ENCODE results near the gene KY. TPM values are rescaled to one million over a fixed set of nuclear protein-coding genes. Genes with fewer than 3 reads are reported as not detected.

The KY gene, protein sequence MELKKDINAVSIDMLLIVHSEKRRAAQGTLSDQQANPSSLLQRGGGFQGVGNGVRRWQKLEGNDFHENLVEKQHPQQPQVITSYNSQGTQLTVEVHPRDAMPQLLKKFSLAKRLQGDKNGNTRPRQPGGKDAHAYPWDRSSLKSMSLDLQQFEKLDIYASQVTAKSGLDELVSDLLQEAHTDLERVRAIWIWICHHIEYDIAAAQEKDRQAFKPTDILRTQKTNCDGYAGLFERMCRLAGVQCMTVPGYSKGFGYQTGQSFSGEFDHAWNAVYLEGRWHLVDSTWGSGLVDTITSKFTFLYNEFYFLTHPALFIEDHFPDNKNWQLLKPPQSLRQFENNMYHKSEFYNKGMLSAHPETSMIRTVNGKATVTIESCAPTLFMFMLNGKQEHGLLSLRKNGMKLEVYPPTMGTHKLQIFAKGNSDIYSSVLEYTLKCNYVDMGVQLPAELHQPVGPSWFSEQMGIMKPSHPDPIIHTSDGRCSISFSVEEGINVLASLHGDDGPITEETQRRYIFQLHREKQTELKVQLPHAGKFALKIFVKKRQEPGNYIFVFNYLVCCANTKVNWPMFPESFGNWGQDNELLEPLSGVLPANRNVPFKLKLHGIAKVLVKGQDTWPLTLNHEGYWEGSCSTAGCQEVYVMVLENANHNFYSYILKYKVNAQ
- polyA plus RNA-seq (1.7 TPM in 2 replicates), polyA minus RNA-seq (2.7 and 2.8 TPM in 2 replicates)

DNA sequence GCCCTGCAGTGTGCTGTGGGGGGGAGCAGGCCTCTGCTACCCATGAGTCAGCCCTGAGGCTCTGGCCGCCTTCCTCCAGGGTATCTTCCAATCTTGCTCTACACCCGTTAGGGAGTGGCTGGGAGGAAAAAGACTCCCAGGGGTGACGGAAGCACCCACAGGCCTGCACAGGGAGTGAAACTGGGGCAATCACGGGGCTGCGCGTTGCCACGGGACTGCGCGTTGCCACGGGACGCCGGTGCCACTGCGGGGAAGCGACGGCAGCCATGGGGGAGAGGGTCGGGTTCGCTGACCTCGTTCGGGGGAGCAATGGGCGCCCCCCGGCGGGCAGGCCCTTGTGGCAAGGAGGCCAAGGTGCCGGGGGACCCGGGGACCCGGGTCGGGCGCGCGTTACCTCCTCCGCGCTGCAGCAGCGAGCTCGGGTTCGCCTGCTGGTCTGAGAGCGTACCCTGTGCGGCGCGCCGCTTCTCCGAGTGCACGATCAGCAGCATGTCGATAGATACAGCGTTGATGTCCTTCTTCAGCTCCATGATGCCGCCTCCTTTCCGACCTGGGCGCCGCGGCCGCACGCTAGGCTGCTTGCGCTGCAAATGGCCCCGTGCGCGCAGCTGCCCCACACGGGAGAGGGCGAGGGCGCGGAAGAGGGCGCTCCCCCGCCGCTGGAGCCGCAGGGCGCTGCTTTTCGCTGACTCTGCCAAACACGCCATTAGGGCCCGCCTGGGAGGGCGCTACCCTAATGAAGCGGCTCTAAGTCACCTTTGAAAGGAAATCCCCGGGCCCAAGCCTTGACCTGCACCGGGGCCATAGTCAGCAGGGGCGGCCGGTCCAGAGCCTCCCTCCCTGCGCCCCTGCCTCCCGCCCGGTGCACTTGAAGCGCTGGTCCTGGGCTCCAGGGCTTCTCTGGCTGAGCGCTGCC is at the start of gene KY:
TSS of gene KY (minus strand) at position 592 of the 916 bp plus-strand sequence. CDS start at position 530, 62 bp downstream.
- H3F3A ChIP-seq (ENCODE audit: insufficient read depth, low read length, poor library complexity, severe bottlenecking): no peaks in the 10 kb centered on the region
- peak within 1 kb of the TSS; percentile 70 for H3K4me3 ChIP-seq (ENCODE audit: low read length)
- TF ChIP-seq EP300 (conservative IDR thresholded peaks at IDR 0.05; ENCODE audit: poor library complexity, severe bottlenecking) (peak; percentile 11), POLR2AphosphoS5 (IDR thresholded peaks at IDR 0.05) (peak; percentile 21), MXI1 (conservative IDR thresholded peaks at IDR 0.05; ENCODE audit: poor library complexity, severe bottlenecking) (no peak), RAD21 (conservative IDR thresholded peaks at IDR 0.05) (peak; percentile 52), EZH2 (IDR thresholded peaks at IDR 0.05; ENCODE audit: borderline replicate concordance, insufficient read depth, low read length, poor library complexity, severe bottlenecking) (no peak), TAF1 (IDR thresholded peaks at IDR 0.05; ENCODE audit: low read depth) (no peak), SMC3 (conservative IDR thresholded peaks at IDR 0.05; ENCODE audit: poor library complexity) (peak; percentile 44)
- TF ChIP-seq, protein P1, sequence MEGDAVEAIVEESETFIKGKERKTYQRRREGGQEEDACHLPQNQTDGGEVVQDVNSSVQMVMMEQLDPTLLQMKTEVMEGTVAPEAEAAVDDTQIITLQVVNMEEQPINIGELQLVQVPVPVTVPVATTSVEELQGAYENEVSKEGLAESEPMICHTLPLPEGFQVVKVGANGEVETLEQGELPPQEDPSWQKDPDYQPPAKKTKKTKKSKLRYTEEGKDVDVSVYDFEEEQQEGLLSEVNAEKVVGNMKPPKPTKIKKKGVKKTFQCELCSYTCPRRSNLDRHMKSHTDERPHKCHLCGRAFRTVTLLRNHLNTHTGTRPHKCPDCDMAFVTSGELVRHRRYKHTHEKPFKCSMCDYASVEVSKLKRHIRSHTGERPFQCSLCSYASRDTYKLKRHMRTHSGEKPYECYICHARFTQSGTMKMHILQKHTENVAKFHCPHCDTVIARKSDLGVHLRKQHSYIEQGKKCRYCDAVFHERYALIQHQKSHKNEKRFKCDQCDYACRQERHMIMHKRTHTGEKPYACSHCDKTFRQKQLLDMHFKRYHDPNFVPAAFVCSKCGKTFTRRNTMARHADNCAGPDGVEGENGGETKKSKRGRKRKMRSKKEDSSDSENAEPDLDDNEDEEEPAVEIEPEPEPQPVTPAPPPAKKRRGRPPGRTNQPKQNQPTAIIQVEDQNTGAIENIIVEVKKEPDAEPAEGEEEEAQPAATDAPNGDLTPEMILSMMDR (IDR thresholded peaks at IDR 0.05; ENCODE audit: poor library complexity, severe bottlenecking): peak; percentile 62
- TF ChIP-seq, protein P2, sequence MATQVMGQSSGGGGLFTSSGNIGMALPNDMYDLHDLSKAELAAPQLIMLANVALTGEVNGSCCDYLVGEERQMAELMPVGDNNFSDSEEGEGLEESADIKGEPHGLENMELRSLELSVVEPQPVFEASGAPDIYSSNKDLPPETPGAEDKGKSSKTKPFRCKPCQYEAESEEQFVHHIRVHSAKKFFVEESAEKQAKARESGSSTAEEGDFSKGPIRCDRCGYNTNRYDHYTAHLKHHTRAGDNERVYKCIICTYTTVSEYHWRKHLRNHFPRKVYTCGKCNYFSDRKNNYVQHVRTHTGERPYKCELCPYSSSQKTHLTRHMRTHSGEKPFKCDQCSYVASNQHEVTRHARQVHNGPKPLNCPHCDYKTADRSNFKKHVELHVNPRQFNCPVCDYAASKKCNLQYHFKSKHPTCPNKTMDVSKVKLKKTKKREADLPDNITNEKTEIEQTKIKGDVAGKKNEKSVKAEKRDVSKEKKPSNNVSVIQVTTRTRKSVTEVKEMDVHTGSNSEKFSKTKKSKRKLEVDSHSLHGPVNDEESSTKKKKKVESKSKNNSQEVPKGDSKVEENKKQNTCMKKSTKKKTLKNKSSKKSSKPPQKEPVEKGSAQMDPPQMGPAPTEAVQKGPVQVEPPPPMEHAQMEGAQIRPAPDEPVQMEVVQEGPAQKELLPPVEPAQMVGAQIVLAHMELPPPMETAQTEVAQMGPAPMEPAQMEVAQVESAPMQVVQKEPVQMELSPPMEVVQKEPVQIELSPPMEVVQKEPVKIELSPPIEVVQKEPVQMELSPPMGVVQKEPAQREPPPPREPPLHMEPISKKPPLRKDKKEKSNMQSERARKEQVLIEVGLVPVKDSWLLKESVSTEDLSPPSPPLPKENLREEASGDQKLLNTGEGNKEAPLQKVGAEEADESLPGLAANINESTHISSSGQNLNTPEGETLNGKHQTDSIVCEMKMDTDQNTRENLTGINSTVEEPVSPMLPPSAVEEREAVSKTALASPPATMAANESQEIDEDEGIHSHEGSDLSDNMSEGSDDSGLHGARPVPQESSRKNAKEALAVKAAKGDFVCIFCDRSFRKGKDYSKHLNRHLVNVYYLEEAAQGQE (IDR thresholded peaks at IDR 0.05; ENCODE audit: borderline replicate concordance): no peak
- H3K4me2 ChIP-seq (ENCODE audit: low read length): peak within 1 kb of the TSS; percentile 35
- H4K20me1 ChIP-seq (ENCODE audit: insufficient read depth): no peaks in the 10 kb centered on the region
- H3K27ac ChIP-seq (ENCODE audit: low read length): peak within 1 kb of the TSS; percentile 31
- no peaks in the 10 kb centered on the region for H3K9me3 ChIP-seq (ENCODE audit: low read length)
- H3K36me3 ChIP-seq (ENCODE audit: insufficient read depth, low read length): no peaks in the 10 kb centered on the region
- peak within 1 kb of the TSS; percentile 56 for H2AFZ ChIP-seq (ENCODE audit: low read depth, low read length)
- H3K79me2 ChIP-seq (replicated peaks; ENCODE audit: insufficient read depth, low read length): no peaks in the 10 kb centered on the region
- H3K9me2 ChIP-seq (ENCODE audit: insufficient read depth, low read length): no peaks in the 10 kb centered on the region
- H3K27me3 ChIP-seq (ENCODE audit: insufficient read depth, low read depth, low read length): peaks cover 17% of the 10 kb centered on the region
- H3K9ac ChIP-seq (ENCODE audit: low read length): peak within 1 kb of the TSS; percentile 66

DNA sequence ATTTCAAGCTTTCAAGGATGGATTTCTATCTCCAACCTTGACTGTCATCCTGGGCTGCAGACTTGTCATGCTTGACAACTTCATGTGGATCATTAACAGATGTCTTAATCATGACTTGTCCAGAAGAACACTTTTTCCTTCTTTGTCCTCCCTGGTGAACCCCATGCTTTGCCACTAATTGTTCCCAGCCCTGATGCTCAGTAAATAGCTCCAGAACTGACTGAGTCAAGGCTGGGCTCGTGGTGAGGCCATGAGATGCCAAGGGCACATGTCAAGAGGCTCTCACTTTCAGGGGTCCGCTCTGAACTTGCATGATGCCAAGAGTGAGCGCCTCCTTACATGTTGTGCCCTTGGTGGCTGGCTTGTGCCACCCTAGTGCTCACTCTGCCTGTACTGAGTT is 48.9 kb upstream of the KY start:
- Histone ChIP-seq H3K9ac (ENCODE audit: low read length) (no peak overlapping the region), H2AFZ (ENCODE audit: low read depth, low read length) (no peak overlapping the region), H3K9me3 (ENCODE audit: low read length) (no peaks in the 10 kb centered on the region), H3K4me3 (ENCODE audit: low read length) (no peak overlapping the region), H3K27ac (ENCODE audit: low read length) (no peak overlapping the region), H3K36me3 (ENCODE audit: insufficient read depth, low read length) (no peaks in the 10 kb centered on the region), H3K27me3 (ENCODE audit: insufficient read depth, low read depth, low read length) (peaks cover 4% of the 10 kb centered on the region), H3K79me2 (replicated peaks; ENCODE audit: insufficient read depth, low read length) (no peaks in the 10 kb centered on the region), H3K9me2 (ENCODE audit: insufficient read depth, low read length) (no peaks in the 10 kb centered on the region), H3K4me2 (ENCODE audit: low read length) (no peak overlapping the region), H3F3A (ENCODE audit: insufficient read depth, low read length, poor library complexity, severe bottlenecking) (no peaks in the 10 kb centered on the region), H4K20me1 (ENCODE audit: insufficient read depth) (no peaks in the 10 kb centered on the region)
- TF ChIP-seq EZH2 (IDR thresholded peaks at IDR 0.05; ENCODE audit: borderline replicate concordance, insufficient read depth, low read length, poor library complexity, severe bottlenecking) (no peak), SMC3 (conservative IDR thresholded peaks at IDR 0.05; ENCODE audit: poor library complexity) (no peak)
- TF ChIP-seq, protein P1 (IDR thresholded peaks at IDR 0.05; ENCODE audit: poor library complexity, severe bottlenecking): no peak
